ENCODE data around the gene CABS1.

The CABS1 gene

GRCh38 chr4:70356185-70356584, 21.4 kb downstream of the CABS1 start:
- TF ChIP-seq POLR2AphosphoS5 (IDR thresholded peaks at IDR 0.05; ENCODE audit: low read depth, low read length) (no peak), SIN3A (IDR thresholded peaks at IDR 0.05; ENCODE audit: borderline replicate concordance, insufficient read depth, low read length) (no peak), FOXP2 (optimal IDR thresholded peaks at IDR 0.05; ENCODE audit: borderline replicate concordance, extremely low read depth, extremely low read length, insufficient read depth) (no peak), TAF1 (IDR thresholded peaks at IDR 0.05; ENCODE audit: borderline replicate concordance, insufficient read depth, low read length) (no peak)
- TF ChIP-seq, protein P1, sequence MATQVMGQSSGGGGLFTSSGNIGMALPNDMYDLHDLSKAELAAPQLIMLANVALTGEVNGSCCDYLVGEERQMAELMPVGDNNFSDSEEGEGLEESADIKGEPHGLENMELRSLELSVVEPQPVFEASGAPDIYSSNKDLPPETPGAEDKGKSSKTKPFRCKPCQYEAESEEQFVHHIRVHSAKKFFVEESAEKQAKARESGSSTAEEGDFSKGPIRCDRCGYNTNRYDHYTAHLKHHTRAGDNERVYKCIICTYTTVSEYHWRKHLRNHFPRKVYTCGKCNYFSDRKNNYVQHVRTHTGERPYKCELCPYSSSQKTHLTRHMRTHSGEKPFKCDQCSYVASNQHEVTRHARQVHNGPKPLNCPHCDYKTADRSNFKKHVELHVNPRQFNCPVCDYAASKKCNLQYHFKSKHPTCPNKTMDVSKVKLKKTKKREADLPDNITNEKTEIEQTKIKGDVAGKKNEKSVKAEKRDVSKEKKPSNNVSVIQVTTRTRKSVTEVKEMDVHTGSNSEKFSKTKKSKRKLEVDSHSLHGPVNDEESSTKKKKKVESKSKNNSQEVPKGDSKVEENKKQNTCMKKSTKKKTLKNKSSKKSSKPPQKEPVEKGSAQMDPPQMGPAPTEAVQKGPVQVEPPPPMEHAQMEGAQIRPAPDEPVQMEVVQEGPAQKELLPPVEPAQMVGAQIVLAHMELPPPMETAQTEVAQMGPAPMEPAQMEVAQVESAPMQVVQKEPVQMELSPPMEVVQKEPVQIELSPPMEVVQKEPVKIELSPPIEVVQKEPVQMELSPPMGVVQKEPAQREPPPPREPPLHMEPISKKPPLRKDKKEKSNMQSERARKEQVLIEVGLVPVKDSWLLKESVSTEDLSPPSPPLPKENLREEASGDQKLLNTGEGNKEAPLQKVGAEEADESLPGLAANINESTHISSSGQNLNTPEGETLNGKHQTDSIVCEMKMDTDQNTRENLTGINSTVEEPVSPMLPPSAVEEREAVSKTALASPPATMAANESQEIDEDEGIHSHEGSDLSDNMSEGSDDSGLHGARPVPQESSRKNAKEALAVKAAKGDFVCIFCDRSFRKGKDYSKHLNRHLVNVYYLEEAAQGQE (IDR thresholded peaks at IDR 0.05; ENCODE audit: insufficient read depth in 1 of 2, low read depth in 2 of 2, low read length in 2 of 2): no peak

DNA sequence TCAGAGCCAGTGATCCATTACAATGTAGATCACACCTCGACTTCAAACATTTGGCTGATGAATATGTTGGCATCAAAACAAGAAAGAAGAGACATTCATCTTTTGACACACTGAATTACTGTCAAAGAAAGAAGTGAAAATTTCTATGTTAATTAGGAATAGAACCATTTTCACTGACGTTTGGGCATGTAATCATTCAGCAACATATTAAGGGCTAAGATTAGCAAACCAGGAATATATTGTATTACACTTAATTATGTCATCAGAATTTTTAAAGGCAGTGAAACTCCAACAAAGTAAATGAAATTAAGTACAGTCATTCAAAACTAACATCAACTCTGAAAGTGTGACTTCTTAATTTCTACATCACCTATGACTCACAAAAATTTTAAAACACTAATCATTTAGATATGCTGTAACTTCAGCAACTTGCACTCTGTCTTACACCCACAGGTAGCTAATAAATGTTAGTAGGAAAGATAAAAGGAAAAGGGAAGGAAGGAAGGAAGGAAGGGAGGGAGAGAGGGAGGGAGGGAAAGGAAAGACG, 24.4 kb downstream of the CABS1 start:
- no peak for TF ChIP-seq TAF1 (IDR thresholded peaks at IDR 0.05; ENCODE audit: borderline replicate concordance, insufficient read depth, low read length)
- TF ChIP-seq, protein P1 (IDR thresholded peaks at IDR 0.05; ENCODE audit: insufficient read depth in 1 of 2, low read depth in 2 of 2, low read length in 2 of 2): no peak
- TF ChIP-seq POLR2AphosphoS5 (IDR thresholded peaks at IDR 0.05; ENCODE audit: low read depth, low read length): no peak
- TF ChIP-seq FOXP2 (optimal IDR thresholded peaks at IDR 0.05; ENCODE audit: borderline replicate concordance, extremely low read depth, extremely low read length, insufficient read depth): no peak
- no peak for TF ChIP-seq SIN3A (IDR thresholded peaks at IDR 0.05; ENCODE audit: borderline replicate concordance, insufficient read depth, low read length)

GRCh38 chr4:70360460-70360859, 25.7 kb downstream of the CABS1 start, which contains the start of gene SMR3A:
Gene SMR3A, plus strand, starts transcription at chr4:70360760. Its CDS starts 1,356 bp downstream, at chr4:70362116.
- TF ChIP-seq TAF1 (IDR thresholded peaks at IDR 0.05; ENCODE audit: borderline replicate concordance, insufficient read depth, low read length) (no peak), FOXP2 (optimal IDR thresholded peaks at IDR 0.05; ENCODE audit: borderline replicate concordance, extremely low read depth, extremely low read length, insufficient read depth) (no peak), SIN3A (IDR thresholded peaks at IDR 0.05; ENCODE audit: borderline replicate concordance, insufficient read depth, low read length) (no peak), POLR2AphosphoS5 (IDR thresholded peaks at IDR 0.05; ENCODE audit: low read depth, low read length) (no peak)
- TF ChIP-seq, protein P1 (IDR thresholded peaks at IDR 0.05; ENCODE audit: insufficient read depth in 1 of 2, low read depth in 2 of 2, low read length in 2 of 2): no peak

- TF ChIP-seq TAF1 (IDR thresholded peaks at IDR 0.05; ENCODE audit: borderline replicate concordance, insufficient read depth, low read length): no peak
- TF ChIP-seq, protein P1 (IDR thresholded peaks at IDR 0.05; ENCODE audit: insufficient read depth in 1 of 2, low read depth in 2 of 2, low read length in 2 of 2): no peak
These were observed 29.2 kb downstream of the CABS1 start for GRCh38 chr4:70364002-70364401.

DNA sequence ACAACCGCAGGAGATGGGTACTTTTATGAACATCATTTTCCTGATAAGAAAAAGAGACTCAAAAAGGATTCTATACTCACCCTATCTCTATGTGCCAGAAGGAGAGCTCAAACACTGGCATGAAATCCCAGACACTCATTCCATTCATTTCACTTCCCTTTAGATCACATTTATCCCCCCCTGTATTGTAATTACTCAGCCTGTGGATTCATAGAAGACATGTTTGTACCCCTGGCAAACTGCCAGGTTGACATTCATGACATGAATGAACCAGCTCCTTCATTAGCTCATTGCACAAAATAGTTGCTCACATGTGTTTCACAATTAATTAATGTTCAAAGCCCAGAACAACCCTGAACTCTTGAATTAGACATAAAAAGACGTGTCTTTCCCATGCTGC, 30.7 kb downstream of the CABS1 start:
- TF ChIP-seq FOXP2 (optimal IDR thresholded peaks at IDR 0.05; ENCODE audit: borderline replicate concordance, extremely low read depth, extremely low read length, insufficient read depth) (no peak), TAF1 (IDR thresholded peaks at IDR 0.05; ENCODE audit: borderline replicate concordance, insufficient read depth, low read length) (no peak), POLR2AphosphoS5 (IDR thresholded peaks at IDR 0.05; ENCODE audit: low read depth, low read length) (no peak)
- TF ChIP-seq, protein P1 (IDR thresholded peaks at IDR 0.05; ENCODE audit: insufficient read depth in 1 of 2, low read depth in 2 of 2, low read length in 2 of 2): no peak
